ENCODE measurements around the gene SLC35F2. TPM values are rescaled to one million over a fixed set of nuclear protein-coding genes. Genes with fewer than 3 reads are reported as not detected.

SLC35F2 gene
- polyA plus RNA-seq, 2 donors: 9.3 to 12.6 TPM

DNA sequence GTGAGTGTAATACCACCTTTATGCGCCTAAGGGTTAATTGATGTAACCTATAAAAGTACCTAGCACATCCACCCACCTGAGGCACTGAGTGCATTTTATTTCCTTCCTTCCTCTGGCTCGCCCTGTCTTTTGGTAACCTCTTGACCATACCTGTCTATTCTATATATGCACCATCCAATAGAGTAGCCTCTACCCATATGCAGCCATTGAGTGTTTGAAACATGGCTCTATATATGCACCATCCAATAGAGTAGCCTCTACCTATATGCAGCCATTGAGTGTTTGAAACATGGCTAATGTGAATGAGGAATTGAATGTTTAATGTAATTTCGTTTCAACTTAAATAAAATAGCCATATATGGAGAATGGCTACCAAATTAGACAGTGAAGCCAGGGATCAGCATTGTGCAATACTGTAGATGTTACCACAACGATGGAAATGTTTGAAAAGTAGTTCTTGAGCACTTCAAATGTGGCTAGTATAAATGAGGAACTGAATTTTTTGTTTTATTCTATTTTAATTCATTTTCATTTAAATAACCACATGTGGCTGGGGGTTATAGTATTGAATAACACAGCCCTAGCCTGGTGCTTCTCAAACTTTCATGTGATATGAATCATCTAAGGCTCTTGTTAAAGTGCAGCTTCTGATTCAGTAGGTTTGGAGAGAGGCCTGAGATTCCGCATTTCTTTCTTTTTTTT is 33.8 kb downstream of the SLC35F2 start:
- Histone ChIP-seq H3K4me1 (ENCODE audit: control insufficient read depth in 2 of 2, insufficient read depth in 2 of 2, low read length in 1 of 2) (no peaks in the 10 kb centered on the region), H3K9me3 (ENCODE audit: control insufficient read depth in 2 of 2, insufficient read depth in 1 of 2, low read depth in 1 of 2, low read length in 1 of 2) (no peaks in the 10 kb centered on the region), H3K36me3 (ENCODE audit: control insufficient read depth in 2 of 2, insufficient read depth in 2 of 2, low read length in 1 of 2) (no peaks in the 10 kb centered on the region), H3K4me3 (ENCODE audit: low read depth in 1 of 2, low read length in 2 of 2) (no peak overlapping the region), H3K27ac (ENCODE audit: low read depth in 2 of 2, low read length in 1 of 2) (no peak overlapping the region), H3K27me3 (ENCODE audit: control insufficient read depth in 1 of 2, insufficient read depth in 2 of 2, low read length in 2 of 2) (no peaks in the 10 kb centered on the region)
- WGBS, 2 donors: 78 to 90% methylated on average over 5 of the region's 5 CpGs

GRCh38 chr11:107821199-107821927 is 37.2 kb downstream of the SLC35F2 start:
- Histone ChIP-seq H3K9me3 (ENCODE audit: control insufficient read depth in 2 of 2, insufficient read depth in 1 of 2, low read depth in 1 of 2, low read length in 1 of 2) (no peaks in the 10 kb centered on the region), H3K27ac (ENCODE audit: low read depth in 2 of 2, low read length in 1 of 2) (no peak overlapping the region), H3K36me3 (ENCODE audit: control insufficient read depth in 2 of 2, insufficient read depth in 2 of 2, low read length in 1 of 2) (no peaks in the 10 kb centered on the region), H3K27me3 (ENCODE audit: control insufficient read depth in 1 of 2, insufficient read depth in 2 of 2, low read length in 2 of 2) (no peaks in the 10 kb centered on the region), H3K4me1 (ENCODE audit: control insufficient read depth in 2 of 2, insufficient read depth in 2 of 2, low read length in 1 of 2) (no peaks in the 10 kb centered on the region), H3K4me3 (ENCODE audit: low read depth in 1 of 2, low read length in 2 of 2) (no peak overlapping the region)
- WGBS, 2 donors: 38 to 42% methylated on average over 3 of the region's 3 CpGs

GRCh38 chr11:107819361-107820014 is 39.1 kb downstream of the SLC35F2 start:
- no peaks in the 10 kb centered on the region for H3K36me3 ChIP-seq (ENCODE audit: control insufficient read depth in 2 of 2, insufficient read depth in 2 of 2, low read length in 1 of 2)
- H3K4me1 ChIP-seq (ENCODE audit: control insufficient read depth in 2 of 2, insufficient read depth in 2 of 2, low read length in 1 of 2): no peaks in the 10 kb centered on the region
- no peak overlapping the region for H3K27ac ChIP-seq (ENCODE audit: low read depth in 2 of 2, low read length in 1 of 2)
- WGBS, 2 donors: 74 to 75% methylated on average over 5 of the region's 5 CpGs
- H3K27me3 ChIP-seq (ENCODE audit: control insufficient read depth in 1 of 2, insufficient read depth in 2 of 2, low read length in 2 of 2): no peaks in the 10 kb centered on the region
- H3K9me3 ChIP-seq (ENCODE audit: control insufficient read depth in 2 of 2, insufficient read depth in 1 of 2, low read depth in 1 of 2, low read length in 1 of 2): no peaks in the 10 kb centered on the region
- no peak overlapping the region for H3K4me3 ChIP-seq (ENCODE audit: low read depth in 1 of 2, low read length in 2 of 2)

- H3K4me3 ChIP-seq (ENCODE audit: low read depth in 1 of 2, low read length in 2 of 2): no peak overlapping the region
- WGBS, 2 donors: 98% methylated on average over 3 of the region's 3 CpGs
- no peaks in the 10 kb centered on the region for H3K4me1 ChIP-seq (ENCODE audit: control insufficient read depth in 2 of 2, insufficient read depth in 2 of 2, low read length in 1 of 2)
- H3K27me3 ChIP-seq (ENCODE audit: control insufficient read depth in 1 of 2, insufficient read depth in 2 of 2, low read length in 2 of 2): no peaks in the 10 kb centered on the region
- H3K9me3 ChIP-seq (ENCODE audit: control insufficient read depth in 2 of 2, insufficient read depth in 1 of 2, low read depth in 1 of 2, low read length in 1 of 2): no peaks in the 10 kb centered on the region
- no peak overlapping the region for H3K27ac ChIP-seq (ENCODE audit: low read depth in 2 of 2, low read length in 1 of 2)
- H3K36me3 ChIP-seq (ENCODE audit: control insufficient read depth in 2 of 2, insufficient read depth in 2 of 2, low read length in 1 of 2): no peaks in the 10 kb centered on the region
Measured at GRCh38 chr11:107818491-107818890, 40.1 kb downstream of the SLC35F2 start.

DNA sequence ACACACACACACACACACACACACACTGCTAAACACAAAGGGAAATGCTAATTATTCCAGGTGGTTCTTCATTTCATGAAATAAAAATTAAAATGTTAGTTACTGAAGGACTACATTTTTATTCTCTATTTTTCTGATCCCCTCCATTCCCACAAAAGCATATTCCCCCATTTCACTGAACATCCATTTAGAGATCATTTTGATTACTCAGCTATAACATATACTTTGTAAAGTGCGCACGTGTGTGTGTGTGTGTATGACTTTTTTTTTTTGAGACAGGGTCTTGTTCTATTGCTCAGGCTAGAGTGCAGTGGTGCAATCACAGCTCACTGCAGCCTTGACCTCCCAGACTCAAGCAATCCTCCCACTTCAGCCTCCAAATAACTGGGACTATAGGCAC is 42.6 kb downstream of the SLC35F2 start:
- 94 to 97% methylated on average over 2 of the region's 2 CpGs for whole genome bisulfite sequencing, 2 donors
- H3K36me3 ChIP-seq (ENCODE audit: control insufficient read depth in 2 of 2, insufficient read depth in 2 of 2, low read length in 1 of 2): no peaks in the 10 kb centered on the region
- H3K27ac ChIP-seq (ENCODE audit: low read depth in 2 of 2, low read length in 1 of 2): no peak overlapping the region
- H3K27me3 ChIP-seq (ENCODE audit: control insufficient read depth in 1 of 2, insufficient read depth in 2 of 2, low read length in 2 of 2): no peaks in the 10 kb centered on the region
- H3K4me1 ChIP-seq (ENCODE audit: control insufficient read depth in 2 of 2, insufficient read depth in 2 of 2, low read length in 1 of 2): no peaks in the 10 kb centered on the region
- no peaks in the 10 kb centered on the region for H3K9me3 ChIP-seq (ENCODE audit: control insufficient read depth in 2 of 2, insufficient read depth in 1 of 2, low read depth in 1 of 2, low read length in 1 of 2)
- no peak overlapping the region for H3K4me3 ChIP-seq (ENCODE audit: low read depth in 1 of 2, low read length in 2 of 2)

GRCh38 chr11:107810875-107811274 is 47.7 kb downstream of the SLC35F2 start:
- Histone ChIP-seq H3K36me3 (ENCODE audit: control insufficient read depth in 2 of 2, insufficient read depth in 2 of 2, low read length in 1 of 2) (peaks cover 0 to 2% of the 10 kb centered on the region in 2 donors), H3K27me3 (ENCODE audit: control insufficient read depth in 1 of 2, insufficient read depth in 2 of 2, low read length in 2 of 2) (no peaks in the 10 kb centered on the region), H3K4me1 (ENCODE audit: control insufficient read depth in 2 of 2, insufficient read depth in 2 of 2, low read length in 1 of 2) (no peaks in the 10 kb centered on the region), H3K27ac (ENCODE audit: low read depth in 2 of 2, low read length in 1 of 2) (no peak overlapping the region), H3K9me3 (ENCODE audit: control insufficient read depth in 2 of 2, insufficient read depth in 1 of 2, low read depth in 1 of 2, low read length in 1 of 2) (no peaks in the 10 kb centered on the region), H3K4me3 (ENCODE audit: low read depth in 1 of 2, low read length in 2 of 2) (no peak overlapping the region)

- 69 to 74% methylated on average over 4 of the region's 4 CpGs for WGBS, 2 donors
- Histone ChIP-seq H3K4me1 (ENCODE audit: control insufficient read depth in 2 of 2, insufficient read depth in 2 of 2, low read length in 1 of 2) (no peaks in the 10 kb centered on the region), H3K36me3 (ENCODE audit: control insufficient read depth in 2 of 2, insufficient read depth in 2 of 2, low read length in 1 of 2) (peaks cover 0 to 2% of the 10 kb centered on the region in 2 donors), H3K4me3 (ENCODE audit: low read depth in 1 of 2, low read length in 2 of 2) (no peak overlapping the region), H3K27me3 (ENCODE audit: control insufficient read depth in 1 of 2, insufficient read depth in 2 of 2, low read length in 2 of 2) (no peaks in the 10 kb centered on the region), H3K27ac (ENCODE audit: low read depth in 2 of 2, low read length in 1 of 2) (no peak overlapping the region), H3K9me3 (ENCODE audit: control insufficient read depth in 2 of 2, insufficient read depth in 1 of 2, low read depth in 1 of 2, low read length in 1 of 2) (no peaks in the 10 kb centered on the region)
Measured at GRCh38 chr11:107808521-107808920, 50.1 kb downstream of the SLC35F2 start.

DNA sequence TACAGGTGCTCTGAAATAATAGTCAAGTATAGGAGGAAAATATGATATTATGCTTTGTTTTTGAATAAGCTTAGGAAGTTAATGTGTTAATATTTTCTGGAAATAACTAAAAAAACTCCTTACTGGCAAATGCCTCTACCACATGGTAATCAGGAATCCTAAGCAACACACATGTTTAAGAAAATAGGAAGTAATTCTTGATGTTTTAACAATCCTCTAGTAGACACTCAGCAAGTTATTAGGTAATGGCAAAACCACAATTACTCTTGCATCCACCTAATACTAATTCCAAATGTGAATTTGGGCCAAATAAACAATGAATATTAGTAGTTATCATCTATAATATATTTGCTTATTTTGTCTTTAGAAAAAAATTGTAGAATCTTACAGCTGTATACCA is 53.6 kb downstream of the SLC35F2 start:
- no peaks in the 10 kb centered on the region for H3K9me3 ChIP-seq (ENCODE audit: control insufficient read depth in 2 of 2, insufficient read depth in 1 of 2, low read depth in 1 of 2, low read length in 1 of 2)
- H3K27ac ChIP-seq (ENCODE audit: low read depth in 2 of 2, low read length in 1 of 2): no peak overlapping the region
- H3K4me3 ChIP-seq (ENCODE audit: low read depth in 1 of 2, low read length in 2 of 2): no peak overlapping the region
- peaks cover 2 to 4% of the 10 kb centered on the region in 2 donors for H3K36me3 ChIP-seq (ENCODE audit: control insufficient read depth in 2 of 2, insufficient read depth in 2 of 2, low read length in 1 of 2)
- no peaks in the 10 kb centered on the region for H3K27me3 ChIP-seq (ENCODE audit: control insufficient read depth in 1 of 2, insufficient read depth in 2 of 2, low read length in 2 of 2)
- no peaks in the 10 kb centered on the region for H3K4me1 ChIP-seq (ENCODE audit: control insufficient read depth in 2 of 2, insufficient read depth in 2 of 2, low read length in 1 of 2)

GRCh38 chr11:107804211-107804610 is 54.4 kb downstream of the SLC35F2 start:
- H3K4me3 ChIP-seq (ENCODE audit: low read depth in 1 of 2, low read length in 2 of 2): no peak overlapping the region
- WGBS, 2 donors: 90 to 98% methylated on average over 1 of the region's 1 CpG

More at GRCh38 chr11:107804211-107804610, 54.4 kb downstream of the SLC35F2 start:
- Histone ChIP-seq H3K9me3 (ENCODE audit: control insufficient read depth in 2 of 2, insufficient read depth in 1 of 2, low read depth in 1 of 2, low read length in 1 of 2) (no peaks in the 10 kb centered on the region), H3K36me3 (ENCODE audit: control insufficient read depth in 2 of 2, insufficient read depth in 2 of 2, low read length in 1 of 2) (peaks cover 1 to 2% of the 10 kb centered on the region in 2 donors), H3K4me1 (ENCODE audit: control insufficient read depth in 2 of 2, insufficient read depth in 2 of 2, low read length in 1 of 2) (no peaks in the 10 kb centered on the region), H3K27me3 (ENCODE audit: control insufficient read depth in 1 of 2, insufficient read depth in 2 of 2, low read length in 2 of 2) (no peaks in the 10 kb centered on the region), H3K27ac (ENCODE audit: low read depth in 2 of 2, low read length in 1 of 2) (no peak overlapping the region)
